ENCODE measurements around the gene COMMD8.

COMMD8 gene

DNA sequence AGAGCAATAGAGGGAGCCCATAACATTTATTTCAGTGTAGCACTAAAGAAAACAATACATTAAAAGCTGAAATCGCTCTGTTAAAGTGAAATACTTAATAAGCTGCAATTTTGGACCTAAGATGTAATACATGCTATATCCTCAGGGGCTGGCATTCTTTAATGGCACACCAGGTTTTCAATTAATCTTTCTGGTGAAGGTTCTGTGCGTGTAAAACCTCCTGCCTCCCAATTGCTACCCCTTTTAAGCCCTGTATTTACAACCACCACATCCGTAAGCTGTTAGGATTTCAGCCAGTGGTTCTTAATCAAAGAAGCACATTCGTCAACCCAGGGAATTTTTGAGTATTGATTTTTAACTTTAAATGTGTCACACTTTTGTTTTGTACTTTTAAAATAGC is 7.6 kb upstream of the COMMD8 start:
- no peak for DNase-seq

DNA sequence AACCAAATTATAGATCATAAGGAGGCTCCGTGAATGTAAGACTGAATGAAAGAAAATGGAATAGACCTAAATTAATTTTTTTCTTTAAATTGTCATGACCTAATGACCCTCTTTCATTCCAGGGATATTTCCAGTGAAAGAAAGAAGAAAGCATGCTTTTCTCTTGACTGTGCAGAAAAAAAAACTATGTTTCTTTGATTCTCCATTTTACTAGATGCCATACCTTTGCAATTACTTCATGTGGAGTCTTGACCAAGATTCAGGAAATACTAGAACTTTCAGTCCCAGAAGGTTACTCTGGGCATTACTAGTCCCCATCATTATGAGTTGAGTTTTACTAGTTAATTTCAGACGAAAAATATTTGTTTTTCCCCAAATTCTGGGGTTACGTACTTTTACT is 6.4 kb upstream of the COMMD8 start:
- DNase-seq = no peak

DNA sequence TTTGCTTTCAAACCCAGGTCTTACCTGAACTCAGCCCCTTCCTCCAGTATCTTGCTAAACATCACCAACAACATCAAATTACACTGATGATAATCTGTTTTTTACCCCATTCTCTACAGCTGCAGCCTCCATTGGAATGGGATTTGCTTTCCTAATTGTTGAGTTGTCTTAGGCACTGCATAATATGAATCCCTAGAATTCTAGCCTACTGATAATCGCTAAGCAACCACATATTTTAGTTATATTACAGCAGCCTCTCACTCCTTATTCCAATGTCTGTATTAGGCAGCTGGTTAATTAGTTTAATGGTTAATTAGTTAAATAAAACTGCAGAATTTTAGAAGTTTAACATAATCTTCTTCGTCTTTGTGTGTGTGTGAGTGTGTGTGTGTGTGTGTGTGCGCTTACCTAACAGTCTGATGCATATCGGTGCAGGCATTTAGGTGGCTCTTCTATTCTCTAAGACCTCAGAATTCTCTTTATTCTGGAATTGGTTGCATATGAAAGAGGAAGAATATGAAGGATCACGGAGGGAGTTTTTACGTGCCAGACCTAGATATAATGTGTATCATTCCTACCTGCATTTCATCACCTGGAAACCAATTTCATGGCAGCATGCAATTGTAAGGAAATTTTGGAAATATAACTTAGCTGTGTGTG is 5.3 kb upstream of the COMMD8 start:
- no peak for DNase-seq

DNA sequence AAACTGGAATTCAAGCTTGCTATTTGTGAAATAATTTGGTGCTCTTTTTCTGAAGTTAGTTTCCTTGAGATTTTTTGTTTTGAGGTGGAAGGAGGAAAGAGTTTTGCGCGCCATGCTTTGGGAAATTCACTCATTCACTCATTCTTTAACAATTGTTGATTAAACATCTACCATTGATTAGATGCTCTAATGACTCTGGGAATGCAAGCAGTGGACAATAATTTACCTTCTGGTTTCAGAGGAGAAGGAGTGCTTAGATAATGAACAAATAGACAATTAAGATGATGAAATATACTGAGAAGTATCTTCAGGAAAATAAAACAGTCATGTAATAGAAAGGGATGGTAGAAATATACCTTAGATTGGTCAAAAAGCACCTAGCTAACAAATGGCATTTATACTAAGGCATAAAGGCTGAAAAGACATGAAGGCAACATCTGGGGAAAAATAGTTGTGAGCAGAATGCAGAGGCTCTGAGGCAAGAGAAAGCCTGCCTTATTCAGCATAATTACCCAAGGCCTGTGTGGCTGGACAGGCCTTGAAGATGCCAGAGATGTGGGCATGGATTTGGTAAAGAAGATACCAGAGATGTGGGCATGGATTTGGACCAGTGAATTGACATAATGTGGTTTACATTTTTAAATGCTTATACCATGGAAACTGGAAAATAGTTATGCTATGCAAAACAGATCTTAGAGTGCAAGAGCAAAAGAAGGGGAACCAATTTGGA is 2.7 kb upstream of the COMMD8 start:
- no peak for DNase-seq

DNA sequence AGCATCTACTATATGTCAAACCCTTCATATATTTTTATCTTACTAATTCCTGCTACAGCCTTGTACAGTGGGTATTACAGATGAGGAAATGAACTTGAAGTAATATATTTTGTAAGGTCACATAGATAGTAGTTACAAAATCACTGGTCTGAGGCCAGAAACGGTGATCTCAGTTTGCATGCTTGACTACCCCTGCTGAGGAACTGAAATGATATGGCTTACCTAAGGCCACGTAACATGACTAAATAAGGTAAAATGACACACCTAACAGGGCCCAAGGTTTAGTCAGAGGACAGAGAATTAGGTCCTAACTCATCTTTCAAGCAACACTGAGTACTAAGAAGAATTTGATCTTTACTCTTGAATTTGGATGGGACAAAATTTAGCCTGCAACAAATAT is 1.5 kb upstream of the COMMD8 start:
- no peak for DNase-seq

DNA sequence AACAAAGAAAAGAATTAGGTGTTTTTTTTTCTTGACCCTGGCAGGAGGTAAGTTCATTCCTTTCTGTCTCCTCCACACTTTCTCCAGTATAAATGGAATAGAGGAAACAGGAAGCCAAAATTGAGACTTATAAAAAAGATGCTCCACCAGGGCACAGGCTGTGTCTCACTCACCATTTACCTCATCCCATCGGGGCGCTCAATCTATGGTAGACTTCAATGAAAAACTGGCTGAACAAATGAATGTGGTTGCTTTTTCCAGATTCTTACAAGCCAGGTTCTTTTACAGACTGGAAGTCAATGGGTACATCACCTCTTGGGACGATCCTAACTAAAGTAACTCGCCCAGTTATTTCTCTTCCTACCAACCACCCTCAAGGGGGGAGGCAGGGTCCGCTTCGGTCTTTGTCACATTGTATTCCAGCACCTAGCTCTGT is 685 bp downstream of the COMMD8 start:
- DNase-seq = no peak

DNA sequence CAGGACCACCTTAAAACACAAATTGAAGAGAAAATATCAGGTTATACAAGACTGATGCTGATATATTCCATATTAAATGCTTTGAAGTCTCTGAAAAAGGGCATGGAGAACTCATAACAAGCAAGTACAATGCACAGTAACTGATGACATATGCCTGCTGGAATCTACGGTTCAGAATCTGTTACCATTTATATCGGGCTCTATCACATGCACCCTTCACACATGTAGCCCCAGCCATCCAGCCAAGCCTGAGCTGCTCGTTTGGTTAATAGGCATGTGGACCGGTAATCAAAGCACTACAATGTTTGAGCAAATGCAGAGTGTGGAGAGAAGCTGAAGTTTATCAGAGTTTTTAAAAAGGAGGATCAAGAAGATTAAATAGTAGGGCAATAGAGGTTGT is 11.8 kb downstream of the COMMD8 start:
- no peak for DNase-seq

DNA sequence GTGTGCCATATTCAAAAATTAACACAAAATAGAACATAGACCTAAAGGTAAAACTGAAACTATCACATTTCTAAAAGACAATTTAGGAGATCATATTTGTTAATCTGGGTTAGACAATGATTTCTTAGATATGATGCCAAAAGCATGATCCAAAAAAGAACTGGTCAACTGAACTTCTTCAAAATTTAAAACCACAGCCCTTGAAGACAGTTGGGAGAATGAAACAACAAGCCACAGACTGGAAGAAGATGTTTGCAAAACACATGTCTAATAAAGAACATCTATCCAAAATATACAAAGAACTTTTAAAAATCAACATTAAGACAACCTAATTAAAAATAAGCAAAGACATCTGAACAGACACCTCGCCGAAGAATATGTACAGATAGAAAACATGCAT is 19.5 kb downstream of the COMMD8 start:
- DNase-seq = no peak

DNA sequence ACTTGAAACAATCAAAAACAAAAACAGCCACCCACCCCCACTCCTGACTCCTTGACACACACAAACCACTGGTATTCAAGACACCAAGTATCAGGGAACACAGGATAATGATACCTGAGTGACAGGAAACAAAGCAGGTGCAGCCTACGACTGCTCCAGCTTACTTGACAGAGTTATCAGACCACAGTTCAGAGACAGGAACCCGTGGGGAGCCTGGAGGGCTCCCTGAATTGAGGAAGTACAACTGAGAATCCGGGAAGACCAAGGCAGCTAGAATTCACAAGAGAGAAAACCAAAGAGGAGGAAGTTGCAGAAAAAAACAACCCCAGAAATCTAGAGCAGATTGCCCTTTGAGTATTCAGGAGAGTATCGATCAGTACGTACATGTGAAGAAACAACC is 20.5 kb downstream of the COMMD8 start:
- no peak for DNase-seq

DNA sequence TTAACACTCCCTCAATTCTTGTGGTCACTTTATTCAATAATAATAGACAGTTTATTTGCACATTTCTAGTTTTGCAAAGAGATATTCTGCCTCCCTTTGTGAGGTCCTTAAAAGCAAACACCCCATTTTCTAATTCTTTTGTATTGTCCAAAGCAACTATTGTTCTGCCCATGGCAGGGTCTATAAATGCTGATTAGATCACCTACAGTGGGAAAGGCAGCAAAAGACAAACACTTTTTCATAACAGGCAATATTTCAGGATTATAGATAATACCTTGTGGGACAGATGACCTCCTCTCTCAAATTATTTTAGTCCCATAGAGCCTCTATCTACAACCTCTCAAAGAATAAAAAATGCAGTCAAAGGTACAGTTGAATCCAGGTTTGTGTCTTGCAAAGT is 28.6 kb downstream of the COMMD8 start:
- no peak for DNase-seq

DNA sequence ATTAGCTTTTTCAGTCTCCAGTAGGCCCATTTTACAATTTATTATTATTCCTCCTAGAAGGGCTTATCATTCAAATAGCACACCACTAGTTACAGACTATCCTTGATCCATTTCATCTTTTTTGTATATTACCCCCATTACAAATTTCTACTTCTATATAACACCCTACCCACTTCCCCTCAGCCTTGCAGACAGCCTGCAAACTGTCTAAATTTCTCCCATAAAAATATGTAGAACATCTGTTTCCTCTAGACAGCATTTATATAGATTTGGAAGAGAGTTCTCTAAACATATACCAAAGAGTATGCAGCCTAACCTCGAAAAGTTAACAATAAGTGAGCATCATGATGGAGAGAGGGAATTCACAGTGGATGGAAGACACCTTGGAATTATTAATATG is 30.8 kb downstream of the COMMD8 start:
- DNase-seq = no peak

DNA sequence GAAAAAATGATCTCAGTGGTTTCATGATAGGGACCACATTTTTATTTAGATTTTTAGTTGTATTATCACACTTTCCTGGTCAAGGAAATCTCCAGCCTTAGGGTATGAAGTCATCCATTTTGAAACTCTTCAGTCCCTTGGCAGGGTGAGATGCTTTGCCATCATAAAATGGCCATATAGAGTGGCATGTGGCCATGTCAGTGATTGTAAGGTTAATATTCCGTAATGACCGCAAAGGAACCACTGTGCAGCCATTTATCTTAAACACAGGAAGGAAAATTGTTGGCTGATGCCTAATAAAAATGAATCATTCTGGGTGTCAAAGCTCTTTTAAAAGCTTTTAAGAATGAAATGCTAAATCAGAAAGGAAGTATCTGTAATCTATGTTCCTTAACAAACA is 35.6 kb downstream of the COMMD8 start:
- no peak for DNase-seq

DNA sequence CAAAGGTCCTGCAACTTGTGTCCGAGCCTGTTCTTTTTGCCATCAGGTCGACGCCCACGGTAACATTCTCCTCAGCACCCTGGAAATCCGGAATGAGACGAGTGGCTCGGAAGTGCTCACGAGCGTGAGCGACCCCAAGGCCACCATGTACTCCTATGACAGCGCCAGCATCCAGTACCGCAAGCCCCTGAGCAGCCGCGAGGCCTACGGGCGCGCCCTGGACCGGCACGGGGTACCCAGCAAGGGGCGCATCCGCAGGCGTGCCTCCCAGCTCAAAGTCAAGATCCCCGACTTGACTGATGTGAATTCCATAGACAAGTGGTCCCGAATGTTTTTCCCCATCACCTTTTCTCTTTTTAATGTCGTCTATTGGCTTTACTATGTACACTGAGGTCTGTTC is 37.9 kb downstream of the COMMD8 start:
- no peak for DNase-seq

DNA sequence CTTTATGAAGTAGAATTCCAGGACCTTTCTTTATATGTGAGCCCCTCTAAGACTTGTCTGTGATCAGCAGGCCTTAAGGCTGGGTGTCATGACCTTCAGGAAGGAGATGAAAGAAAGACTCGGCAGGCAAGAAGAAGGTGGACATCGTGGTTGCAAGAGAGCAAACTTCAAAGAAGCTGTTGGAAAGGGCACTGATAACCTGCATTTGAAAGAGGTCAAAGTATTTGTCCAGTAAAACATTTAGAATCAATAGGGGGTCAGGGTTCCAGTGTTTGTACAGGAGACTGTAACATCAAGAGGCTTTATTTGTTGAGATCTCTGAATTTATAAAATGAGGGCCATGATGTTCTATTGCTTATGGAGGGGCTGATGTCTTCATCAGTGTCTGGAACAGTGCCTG is 44.2 kb downstream of the COMMD8 start:
- DNase-seq = no peak

DNA sequence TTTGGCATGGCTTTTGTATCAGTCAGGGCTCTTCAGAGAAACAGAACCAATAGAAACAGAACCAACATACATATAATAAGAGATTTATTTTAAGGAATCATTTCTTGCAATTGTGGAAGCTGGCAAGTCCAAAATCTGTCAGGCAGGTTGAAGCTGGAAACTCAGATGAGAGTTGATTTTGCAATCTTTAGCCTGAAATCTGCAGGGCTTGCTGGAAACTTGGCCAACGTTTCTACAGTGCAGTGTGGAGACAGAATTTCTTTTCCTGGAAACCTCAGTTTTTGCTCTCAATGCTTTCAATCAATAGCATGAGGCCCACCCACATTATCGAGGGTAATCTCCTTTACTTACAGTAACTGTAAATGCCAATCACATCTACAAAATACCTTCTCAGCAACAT is 45.4 kb downstream of the COMMD8 start:
- no peak for DNase-seq

DNA sequence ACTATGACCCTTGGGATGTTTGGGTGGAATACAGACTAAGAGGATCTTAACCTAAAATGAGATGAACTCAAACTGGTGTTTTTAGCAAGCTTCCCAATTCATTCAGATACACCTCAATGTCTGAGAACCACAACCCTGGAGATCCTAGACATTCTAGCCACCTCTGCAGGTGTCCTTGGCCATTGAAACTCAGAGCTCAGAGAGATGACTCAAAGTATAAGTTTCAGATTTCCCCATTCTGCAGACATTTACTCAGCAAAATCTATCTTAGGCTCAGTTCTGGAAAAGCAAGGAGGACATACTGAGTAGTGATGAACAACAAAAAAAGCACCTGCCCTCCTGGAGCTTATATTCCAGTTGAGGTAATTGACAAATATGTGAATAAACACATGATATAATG is 47.8 kb downstream of the COMMD8 start:
- DNase-seq = no peak

DNA sequence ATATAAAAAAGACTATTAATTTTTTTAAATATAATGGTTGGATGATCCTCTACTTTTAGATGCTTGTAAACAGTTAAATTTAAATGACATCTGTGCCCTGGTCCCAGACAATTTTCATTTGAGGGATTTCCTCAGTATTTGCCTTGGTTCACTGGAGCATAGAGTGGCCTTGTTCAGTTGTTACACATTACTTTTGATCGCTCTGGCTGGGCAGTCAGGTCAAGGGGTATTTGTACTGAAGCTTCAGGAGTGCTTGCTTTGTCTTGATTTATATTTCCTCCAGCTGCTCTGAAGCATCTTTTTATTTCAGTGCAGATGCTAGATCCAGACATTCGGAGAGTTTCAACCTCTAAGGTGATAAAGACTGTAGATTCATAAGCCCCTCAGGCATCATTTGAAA is 50.0 kb downstream of the COMMD8 start:
- DNase-seq = no peak

DNA sequence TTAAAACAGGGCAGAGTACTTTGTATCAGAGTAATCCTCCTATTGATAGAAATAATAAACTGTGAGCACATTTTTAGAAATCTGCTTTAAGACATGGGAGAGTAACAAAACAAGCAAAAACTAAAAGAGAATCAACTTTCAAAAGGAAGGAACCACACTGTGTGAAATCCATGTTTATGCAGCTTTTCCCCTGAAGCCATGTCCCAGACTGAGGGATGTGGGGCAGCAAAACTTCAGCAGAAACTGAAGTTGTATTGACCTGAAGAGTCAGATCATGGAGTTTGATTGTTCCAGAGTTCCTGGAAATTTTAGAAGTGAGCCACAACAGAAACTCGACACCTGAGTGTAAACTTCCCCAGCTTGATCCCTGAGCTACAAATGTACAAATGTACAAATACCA is 53.2 kb downstream of the COMMD8 start:
- no peak for DNase-seq

DNA sequence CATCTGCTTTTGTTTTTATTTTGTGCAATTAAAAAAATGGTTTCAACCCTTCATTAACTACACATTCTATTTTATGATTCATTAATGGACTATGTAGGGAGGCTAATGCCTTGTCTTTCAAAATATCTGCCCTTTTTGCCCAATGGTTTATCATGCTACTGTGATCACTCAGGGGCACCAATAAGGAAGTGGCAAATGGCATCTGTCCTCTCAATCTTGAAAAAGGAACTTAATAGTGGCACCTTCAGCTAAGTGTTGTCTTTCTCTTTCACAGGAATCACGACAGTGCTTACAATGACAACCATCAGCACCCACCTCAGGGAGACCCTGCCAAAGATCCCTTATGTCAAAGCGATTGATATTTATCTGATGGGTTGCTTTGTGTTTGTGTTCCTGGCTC is 57.1 kb downstream of the COMMD8 start:
- no peak for DNase-seq

Measured in cortex of kidney (tissue), 1 donor.